ENCODE data around the gene TULP3.

TULP3 gene

GRCh38 chr12:2877047-2877952 lies 13.4 kb upstream of the TULP3 start, which contains the start of the genes FOXM1 and RHNO1:
TSS of gene FOXM1 (minus strand) at chr12:2877174. CDS start at chr12:2874478, 2,696 bp downstream.
TSS of gene RHNO1 (plus strand) at chr12:2877223. CDS start at chr12:2885367, 8,144 bp downstream.
- peak; percentile 86 for DNase-seq (ENCODE audit: low spot score)

- DNase-seq (ENCODE audit: low spot score) = no peak
Measured at GRCh38 chr12:2877953-2878732, 12.5 kb upstream of the TULP3 start.

GRCh38 chr12:2879853-2880252 lies 10.8 kb upstream of the TULP3 start:
- DNase-seq (ENCODE audit: low spot score) = no peak

- DNase-seq (ENCODE audit: low spot score) = no peak
Measured at GRCh38 chr12:2884810-2885209, 5.9 kb upstream of the TULP3 start.

GRCh38 chr12:2886768-2887450 lies 3.8 kb upstream of the TULP3 start:
- no peak for DNase-seq (ENCODE audit: low spot score)

GRCh38 chr12:2890001-2890387 lies 697 bp upstream of the TULP3 start:
- DNase-seq (ENCODE audit: low spot score) = no peak

- peak; percentile 39 for DNase-seq (ENCODE audit: low spot score)
Measured at GRCh38 chr12:2891240-2892053, 756 bp downstream of the TULP3 start.

GRCh38 chr12:2892246-2892645 lies 1.6 kb downstream of the TULP3 start:
- DNase-seq (ENCODE audit: low spot score) = no peak

- peak; percentile 14 for DNase-seq (ENCODE audit: low spot score)
Measured at GRCh38 chr12:2893007-2893406, 2.3 kb downstream of the TULP3 start.

GRCh38 chr12:2895051-2895451 lies 4.4 kb downstream of the TULP3 start:
- no peak for DNase-seq (ENCODE audit: low spot score)

GRCh38 chr12:2895511-2895910 lies 4.8 kb downstream of the TULP3 start:
- DNase-seq (ENCODE audit: low spot score) = no peak

- no peak for DNase-seq (ENCODE audit: low spot score)
Measured at GRCh38 chr12:2897418-2897817, 6.7 kb downstream of the TULP3 start.

GRCh38 chr12:2900642-2901041 lies 10.0 kb downstream of the TULP3 start:
- no peak for DNase-seq (ENCODE audit: low spot score)

- no peak for DNase-seq (ENCODE audit: low spot score)
Measured at GRCh38 chr12:2902272-2902880, 11.7 kb downstream of the TULP3 start.

GRCh38 chr12:2904260-2904659 lies 13.6 kb downstream of the TULP3 start:
- DNase-seq (ENCODE audit: low spot score) = no peak

- DNase-seq (ENCODE audit: low spot score) = no peak
Measured at GRCh38 chr12:2912216-2912575, 21.5 kb downstream of the TULP3 start.

GRCh38 chr12:2919249-2919648 lies 28.6 kb downstream of the TULP3 start:
- DNase-seq (ENCODE audit: low spot score) = peak; percentile 28

GRCh38 chr12:2922329-2922728 lies 31.6 kb downstream of the TULP3 start:
- no peak for DNase-seq (ENCODE audit: low spot score)

GRCh38 chr12:2923057-2923456 lies 32.4 kb downstream of the TULP3 start:
- no peak for DNase-seq (ENCODE audit: low spot score)

GRCh38 chr12:2924019-2924418 lies 33.3 kb downstream of the TULP3 start:
- DNase-seq (ENCODE audit: low spot score) = no peak

GRCh38 chr12:2925322-2925995 lies 34.8 kb downstream of the TULP3 start:
- DNase-seq (ENCODE audit: low spot score) = peak; percentile 27

Data from kidney capillary endothelial cell (primary cell).